BJ (cell line): ENCODE results near the gene MCRIP1. TPM values are rescaled to one million over a fixed set of nuclear protein-coding genes. Genes with fewer than 3 reads are reported as not detected.

Source experiments
- CTCF ChIA-PET: fragments of 350-600 bp; formaldehyde crosslinking; extraction: SDS; loops from one replicate; lab custom pipeline; 2021; ENCODE audit warnings: antibody characterized with exemption, inconsistent platforms; lab: Yijun Ruan, JAX
- POLR2A ChIA-PET: fragments of 300-600 bp; sonication (Branson Sonifier 250); formaldehyde crosslinking; extraction: SDS; loops from one replicate; lab custom pipeline; 2021; ENCODE audit warnings: antibody characterized with exemption; lab: Charles Lee
- DNase-seq: peaks from one replicate; pipeline ENCODE4 v3.0.0-alpha.2; 2011; ENCODE audit warnings: low read depth
- H3K27me3 ChIP-seq: 2 replicates; pipeline ENCODE4 v1.6.0; 2011; ENCODE audit warnings: low read length; ENCODE audit not compliant: control insufficient read depth, insufficient read depth
- H3K36me3 ChIP-seq: 2 replicates; pipeline ENCODE4 v1.5.1; 2011; ENCODE audit warnings: low read length; ENCODE audit not compliant: control insufficient read depth, insufficient read depth
- H3K4me3 ChIP-seq: 2 replicates; pipeline ENCODE4 v1.5.1; 2011; ENCODE audit warnings: low read depth, mild to moderate bottlenecking, control low read depth, low read length
- polyA plus RNA-seq: library from polyadenylated mRNA; depleted of rRNA; stranded (reverse); fragments of >200 nt; gene quantifications from 2 replicates; pipeline ENCODE4 v1.2.3, GENCODE V29; 2011
- TF ChIP-seq, protein P1 (sequence below): IDR thresholded peaks from 2 replicates; pipeline ENCODE4 v1.5.1; 2011; ENCODE audit warnings: low read depth, mild to moderate bottlenecking, control low read depth, inconsistent platforms, low read length, moderate library complexity; ENCODE audit not compliant: insufficient read depth

Gene MCRIP1
- polyA plus RNA-seq, 1 experiment: 89.8 TPM

- POLR2A ChIA-PET: no interaction called here
- TF ChIP-seq, protein P1, sequence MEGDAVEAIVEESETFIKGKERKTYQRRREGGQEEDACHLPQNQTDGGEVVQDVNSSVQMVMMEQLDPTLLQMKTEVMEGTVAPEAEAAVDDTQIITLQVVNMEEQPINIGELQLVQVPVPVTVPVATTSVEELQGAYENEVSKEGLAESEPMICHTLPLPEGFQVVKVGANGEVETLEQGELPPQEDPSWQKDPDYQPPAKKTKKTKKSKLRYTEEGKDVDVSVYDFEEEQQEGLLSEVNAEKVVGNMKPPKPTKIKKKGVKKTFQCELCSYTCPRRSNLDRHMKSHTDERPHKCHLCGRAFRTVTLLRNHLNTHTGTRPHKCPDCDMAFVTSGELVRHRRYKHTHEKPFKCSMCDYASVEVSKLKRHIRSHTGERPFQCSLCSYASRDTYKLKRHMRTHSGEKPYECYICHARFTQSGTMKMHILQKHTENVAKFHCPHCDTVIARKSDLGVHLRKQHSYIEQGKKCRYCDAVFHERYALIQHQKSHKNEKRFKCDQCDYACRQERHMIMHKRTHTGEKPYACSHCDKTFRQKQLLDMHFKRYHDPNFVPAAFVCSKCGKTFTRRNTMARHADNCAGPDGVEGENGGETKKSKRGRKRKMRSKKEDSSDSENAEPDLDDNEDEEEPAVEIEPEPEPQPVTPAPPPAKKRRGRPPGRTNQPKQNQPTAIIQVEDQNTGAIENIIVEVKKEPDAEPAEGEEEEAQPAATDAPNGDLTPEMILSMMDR: no peak
- CTCF ChIA-PET: no interaction called here
- DNase-seq: no peak
- Histone ChIP-seq H3K36me3 (peaks cover 13% of the 10 kb centered on the region), H3K4me3 (no peak overlapping the region), H3K27me3 (no peaks in the 10 kb centered on the region)
These were observed 6.2 kb upstream of the MCRIP1 start for GRCh38 chr17:81839301-81839700.

GRCh38 chr17:81838753-81839255, 5.7 kb upstream of the MCRIP1 start:
- Histone ChIP-seq H3K36me3 (peaks cover 10% of the 10 kb centered on the region), H3K27me3 (no peaks in the 10 kb centered on the region), H3K4me3 (no peak overlapping the region)
- TF ChIP-seq, protein P1: no peak
- ChIA-PET CTCF (no interaction called here), POLR2A (no interaction called here)
- no peak for DNase-seq

GRCh38 chr17:81837641-81838040, 4.5 kb upstream of the MCRIP1 start:
- Histone ChIP-seq H3K27me3 (no peaks in the 10 kb centered on the region), H3K4me3 (no peak overlapping the region), H3K36me3 (peaks cover 3% of the 10 kb centered on the region)
- TF ChIP-seq, protein P1: no peak
- peak; percentile 69 for DNase-seq
- ChIA-PET CTCF (no interaction called here), POLR2A (no interaction called here)

- Histone ChIP-seq H3K36me3 (no peaks in the 10 kb centered on the region), H3K4me3 (peak within 1 kb of the TSS; percentile 84), H3K27me3 (no peaks in the 10 kb centered on the region)
- TF ChIP-seq, protein P1: no peak
- DNase-seq: no peak
- CTCF ChIA-PET: no interaction called here
- POLR2A ChIA-PET: no interaction called here
These were observed 1.8 kb upstream of the MCRIP1 start, which contains the start of gene PPP1R27 for GRCh38 chr17:81834831-81835267. TSS of gene PPP1R27 (minus strand) at chr17:81835050. CDS start at chr17:81834953, 97 bp downstream.

DNA sequence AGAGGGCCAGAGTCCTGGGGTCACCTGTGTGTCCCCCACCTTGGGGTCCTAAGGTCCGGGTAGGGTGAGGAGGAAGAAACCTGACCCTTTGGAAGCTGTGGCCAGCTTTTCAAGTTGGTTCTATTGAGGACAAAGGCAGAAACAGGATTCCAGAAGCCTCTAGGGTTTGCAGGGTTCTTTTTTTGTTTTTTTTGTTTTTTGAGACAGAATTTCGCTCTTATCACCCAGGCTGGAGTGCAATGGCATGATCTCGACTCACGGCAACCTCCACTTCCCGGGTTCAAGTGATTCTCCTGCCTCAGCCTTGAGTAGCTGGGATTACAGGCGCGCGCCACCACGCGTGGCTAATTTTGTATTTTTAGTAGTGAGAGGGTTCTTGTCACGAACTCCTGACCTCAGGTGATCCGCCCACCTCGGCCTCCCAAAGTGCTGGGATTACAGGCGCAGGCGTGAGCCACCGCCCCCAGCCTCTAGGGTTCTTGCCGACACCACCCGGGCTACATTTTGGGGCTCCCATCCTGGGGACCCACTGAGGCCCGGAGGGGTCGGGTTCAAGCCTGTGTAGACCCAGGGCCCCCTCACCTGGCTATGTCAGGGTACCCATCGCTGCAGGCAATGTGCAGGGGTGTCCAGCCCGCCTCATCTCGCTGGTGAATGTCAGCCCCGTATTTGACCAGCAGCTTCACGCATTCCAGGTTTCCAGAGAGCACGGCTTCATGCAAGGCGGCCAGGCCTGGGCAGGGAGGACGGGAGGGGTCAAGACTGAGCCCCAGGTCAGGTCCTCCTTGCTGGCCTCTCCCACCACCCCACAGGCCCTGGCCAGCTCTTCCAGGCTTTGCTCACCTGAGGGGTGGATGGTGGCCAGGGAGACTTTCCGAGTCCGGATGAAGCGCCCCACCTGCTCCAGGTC, 1.1 kb upstream of the MCRIP1 start:
- ChIA-PET CTCF (interaction anchor here (0.7 kb wide), 1 partner anchor 196 kb away, joined by 3 read pairs; no protein-coding TSS in a partner anchor), POLR2A (interaction anchor here (0.6 kb wide), 1 partner anchor 123 kb away, joined by 3 read pairs; no protein-coding TSS in a partner anchor)
- Histone ChIP-seq H3K27me3 (no peaks in the 10 kb centered on the region), H3K36me3 (no peaks in the 10 kb centered on the region), H3K4me3 (peak overlapping the region; percentile 84)
- TF ChIP-seq, protein P1: no peak
- DNase-seq: no peak
